Activated gamma-delta T cell treated with Interleukin-2 at 50 U/mL for 16 hours (primary cell): ENCODE measurements around the gene POMP.
A peak's percentile ranks its signal among the peaks of the same experiment; 100 is the strongest.

Experiments used
- DNase-seq: peaks from one replicate; pipeline ENCODE4 v3.0.0-alpha.2; 2020

Gene POMP

DNA sequence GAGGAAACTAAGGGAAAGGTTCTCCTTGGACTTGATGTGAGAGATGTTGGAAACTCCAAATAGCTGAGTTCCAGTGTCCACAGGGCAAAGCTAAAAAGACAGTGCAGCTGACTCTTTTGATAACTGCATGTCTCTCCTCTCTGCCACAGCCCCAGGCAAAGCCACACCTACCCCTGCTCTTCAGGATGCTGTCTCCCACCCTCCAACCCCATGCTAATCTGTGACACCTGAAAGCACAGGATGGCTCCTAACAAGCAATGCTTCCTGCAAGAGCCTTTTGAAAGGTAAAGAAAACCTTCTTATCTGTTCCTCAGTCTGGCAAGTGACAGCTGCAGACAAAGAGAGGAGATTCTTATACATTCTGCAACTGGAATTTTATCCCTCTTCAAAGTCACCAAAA lies 45.4 kb downstream of the POMP start:
- no peak for DNase-seq

DNA sequence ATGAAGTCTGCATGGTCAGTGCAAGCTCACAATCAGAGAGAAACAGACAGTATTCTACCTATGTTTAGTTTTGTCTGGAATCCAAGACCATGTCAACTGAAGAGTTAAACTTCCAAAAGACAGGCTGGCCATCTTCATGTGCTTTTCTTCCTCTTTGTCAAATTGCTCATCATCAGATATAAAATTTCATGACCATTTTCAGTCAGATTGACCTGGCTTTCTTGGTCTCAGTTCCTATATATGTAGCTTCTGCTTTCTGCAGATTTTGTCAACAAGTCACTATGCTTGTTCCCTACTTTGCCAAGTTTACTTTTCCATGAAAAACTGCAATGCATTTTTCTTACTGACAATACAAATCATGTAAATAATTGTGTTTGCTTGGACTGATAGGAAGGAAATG lies 46.0 kb downstream of the POMP start:
- DNase-seq: no peak

DNA sequence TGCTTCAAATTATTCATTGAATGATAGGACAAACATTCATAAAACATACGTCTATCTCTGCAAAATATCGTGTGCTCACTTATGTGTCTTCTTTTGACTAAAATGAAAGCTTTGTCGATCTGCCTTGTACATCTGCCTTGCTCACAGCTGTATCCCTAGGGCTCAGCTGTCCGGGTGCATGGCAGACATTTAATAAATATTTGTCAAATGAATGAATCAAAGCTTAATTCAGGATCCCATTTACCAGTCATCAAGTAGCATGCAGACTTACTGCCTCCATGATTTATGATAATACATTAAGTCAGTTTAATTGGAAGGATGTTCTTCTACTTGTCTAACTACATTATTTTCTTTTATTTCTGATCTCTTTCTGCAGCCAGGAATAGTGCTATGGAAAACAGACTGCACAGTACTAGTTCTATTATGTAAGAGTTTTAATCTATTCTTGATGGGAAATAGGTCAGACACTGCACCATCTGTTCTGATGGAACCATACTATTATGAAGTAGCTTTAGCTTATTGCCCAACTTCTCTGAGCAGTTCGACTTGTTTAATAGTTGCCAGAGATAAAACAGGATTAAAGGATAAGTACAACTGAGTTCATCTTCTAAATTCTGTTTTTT lies 46.6 kb downstream of the POMP start:
- no peak for DNase-seq

DNA sequence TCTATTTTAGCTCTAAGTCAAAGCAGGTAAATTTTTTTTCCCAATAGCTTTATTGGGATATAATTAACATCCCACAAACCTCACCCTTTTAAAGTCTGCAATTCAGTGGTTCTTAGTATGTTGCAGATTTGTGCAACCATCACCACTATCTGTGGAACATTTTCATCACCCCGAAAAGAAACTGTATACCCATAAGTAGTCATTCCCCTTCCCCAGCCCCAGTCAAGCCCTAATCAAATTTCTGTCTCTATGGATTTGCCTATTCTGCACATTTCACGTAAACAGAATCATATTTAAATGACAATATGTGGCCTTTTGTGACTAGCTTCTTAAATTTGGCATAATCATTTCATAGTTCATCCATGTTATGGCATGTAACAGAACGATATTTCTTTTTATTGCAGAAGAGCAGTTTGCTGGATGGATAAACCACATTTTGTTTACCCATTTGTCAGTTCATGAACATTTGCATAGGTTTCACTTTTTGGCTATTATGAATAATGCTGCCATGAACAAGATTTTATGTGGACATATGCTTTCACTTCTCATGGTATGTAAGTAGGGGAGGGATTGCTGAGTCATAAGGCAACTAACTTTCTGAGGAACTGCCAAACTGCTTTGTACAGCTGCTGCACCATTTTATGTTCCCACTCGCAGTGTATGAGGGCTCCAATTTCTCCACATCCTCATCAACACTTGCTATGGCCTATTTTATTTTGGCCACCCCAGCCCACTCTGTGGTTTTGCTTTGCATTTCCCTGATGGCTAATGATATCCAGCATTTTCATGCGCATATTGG lies 48.9 kb downstream of the POMP start:
- DNase-seq: no peak

DNA sequence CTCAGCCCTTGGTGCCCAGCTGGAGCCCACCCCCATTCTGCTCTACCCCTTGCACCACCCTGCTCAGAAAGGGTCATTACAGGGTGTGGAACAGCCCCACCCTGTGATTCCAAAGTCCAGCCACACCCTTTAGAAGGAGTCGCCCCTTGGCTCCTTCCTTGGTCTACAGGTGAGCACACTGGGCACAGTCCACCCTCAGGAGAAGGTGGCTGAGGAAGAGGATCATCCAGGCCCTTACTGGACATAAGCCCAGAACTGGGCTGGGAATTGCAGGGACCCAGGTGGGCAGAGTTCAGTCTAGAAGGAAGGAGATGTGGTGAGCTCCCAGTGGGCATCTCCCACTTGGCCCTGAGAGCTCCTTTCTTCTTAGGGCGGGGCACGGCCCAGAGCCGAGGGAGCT lies 51.2 kb downstream of the POMP start:
- DNase-seq: no peak

DNA sequence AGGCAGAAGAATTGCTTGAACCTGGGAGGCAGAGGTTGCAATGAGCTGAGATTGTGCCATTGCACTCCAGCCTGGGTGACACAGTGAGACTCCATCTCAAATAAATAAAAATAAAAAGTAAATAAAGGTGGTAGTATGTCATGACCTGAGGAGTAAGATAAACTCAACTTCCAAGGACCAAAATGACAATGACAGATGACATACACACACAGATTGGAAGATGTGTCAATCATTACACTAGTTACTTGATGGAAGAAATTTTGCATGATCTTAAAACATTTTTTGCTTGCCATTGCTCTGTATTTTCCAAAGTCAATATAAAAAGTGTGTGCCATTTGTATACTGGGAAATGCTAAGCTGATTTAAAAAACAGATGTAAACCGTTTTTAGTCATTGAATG lies 55.7 kb downstream of the POMP start:
- no peak for DNase-seq

DNA sequence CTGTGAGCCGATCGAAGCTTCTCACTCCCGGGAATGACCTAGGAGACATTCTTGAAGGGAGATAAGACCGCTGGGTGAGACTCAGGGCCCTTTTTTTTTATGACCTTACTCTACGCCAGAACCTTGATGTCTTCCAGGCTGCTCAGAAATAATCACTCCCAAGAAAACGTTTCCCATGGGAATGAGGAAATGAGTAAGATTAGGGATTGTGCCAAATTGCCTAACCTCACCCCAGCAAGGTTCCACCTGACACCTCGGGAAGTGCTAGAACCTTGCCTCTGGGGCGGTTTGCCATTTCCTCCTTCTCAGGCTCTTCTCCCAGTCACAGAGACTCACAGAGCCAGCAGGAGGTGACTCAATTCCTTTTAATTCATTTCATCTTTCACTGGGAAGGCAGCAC lies 57.6 kb downstream of the POMP start:
- DNase-seq: no peak

DNA sequence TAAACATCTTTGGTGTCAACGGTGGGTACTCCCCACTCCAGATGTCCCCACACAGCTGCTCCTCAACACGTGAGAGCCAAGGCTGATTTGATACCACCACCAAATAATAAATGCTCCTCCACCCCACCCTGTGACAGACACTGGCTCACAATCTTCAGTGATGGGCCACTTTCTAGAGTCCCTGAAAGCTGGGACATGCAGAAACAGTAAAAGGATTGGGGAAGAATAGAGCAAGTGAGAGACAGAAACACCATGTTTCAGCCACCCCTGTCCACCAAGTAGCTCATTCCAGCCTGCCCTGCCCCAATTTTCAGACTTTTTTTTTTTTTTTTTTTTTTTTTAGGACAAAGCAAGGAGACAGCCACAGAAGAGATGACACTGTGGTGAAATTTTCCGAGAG lies 58.2 kb downstream of the POMP start:
- no peak for DNase-seq

DNA sequence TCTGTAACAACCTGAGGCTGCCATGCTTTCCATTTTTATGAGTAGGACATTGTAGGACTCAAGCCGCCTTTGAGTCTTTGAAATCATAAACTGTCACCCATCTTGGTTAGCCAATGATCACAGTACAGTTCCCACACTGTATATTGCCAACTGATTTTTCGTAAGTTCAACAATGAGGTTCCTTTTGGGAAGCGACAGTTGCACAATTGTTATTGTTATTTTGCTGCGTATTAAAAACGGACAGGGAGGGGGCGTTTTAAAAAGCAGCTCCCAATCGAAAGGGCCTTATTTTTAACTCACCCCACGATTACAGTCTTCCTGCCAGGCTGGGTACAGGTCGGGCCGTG lies 59.2 kb downstream of the POMP start:
- DNase-seq: no peak

DNA sequence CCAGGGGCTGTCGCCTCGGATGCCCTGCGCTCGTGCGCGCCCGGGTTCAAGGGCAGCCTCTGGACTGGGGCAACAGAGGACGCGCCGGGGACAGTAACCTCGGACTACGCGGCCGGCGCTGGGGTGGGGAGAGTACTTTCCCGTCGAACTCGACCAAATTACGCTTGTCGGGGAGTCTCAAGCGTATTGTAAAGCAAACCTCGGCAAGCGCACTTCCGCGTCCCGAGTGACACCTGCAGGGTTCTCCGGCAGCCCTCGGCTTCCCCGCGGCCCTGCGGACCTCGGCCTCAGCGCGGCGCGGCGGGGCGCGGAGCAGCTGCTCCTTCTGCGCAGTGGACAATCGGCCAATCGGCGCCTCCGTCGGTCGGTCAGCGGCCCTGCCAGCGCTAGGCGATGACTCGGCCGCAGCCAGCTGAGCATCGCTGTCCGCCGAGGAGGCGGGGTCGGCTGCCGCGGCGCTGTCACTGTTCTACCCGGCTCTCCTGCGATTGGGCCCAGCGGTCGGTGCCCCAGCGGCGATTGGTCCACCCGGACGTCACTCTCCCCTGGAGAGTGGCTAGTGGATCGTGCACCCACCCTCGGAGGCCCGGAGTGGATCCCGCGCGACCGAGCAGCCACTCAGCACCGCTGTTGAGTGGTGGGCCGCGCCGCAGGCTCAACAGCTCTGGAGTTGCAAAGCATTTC lies 59.8 kb downstream of the POMP start, which contains the start of gene SLC46A3:
TSS of gene SLC46A3 (minus strand) at position 428 of the 684 bp plus-strand sequence. CDS start 972 bp downstream, outside the sequence.
- peak; percentile 98 for DNase-seq

DNA sequence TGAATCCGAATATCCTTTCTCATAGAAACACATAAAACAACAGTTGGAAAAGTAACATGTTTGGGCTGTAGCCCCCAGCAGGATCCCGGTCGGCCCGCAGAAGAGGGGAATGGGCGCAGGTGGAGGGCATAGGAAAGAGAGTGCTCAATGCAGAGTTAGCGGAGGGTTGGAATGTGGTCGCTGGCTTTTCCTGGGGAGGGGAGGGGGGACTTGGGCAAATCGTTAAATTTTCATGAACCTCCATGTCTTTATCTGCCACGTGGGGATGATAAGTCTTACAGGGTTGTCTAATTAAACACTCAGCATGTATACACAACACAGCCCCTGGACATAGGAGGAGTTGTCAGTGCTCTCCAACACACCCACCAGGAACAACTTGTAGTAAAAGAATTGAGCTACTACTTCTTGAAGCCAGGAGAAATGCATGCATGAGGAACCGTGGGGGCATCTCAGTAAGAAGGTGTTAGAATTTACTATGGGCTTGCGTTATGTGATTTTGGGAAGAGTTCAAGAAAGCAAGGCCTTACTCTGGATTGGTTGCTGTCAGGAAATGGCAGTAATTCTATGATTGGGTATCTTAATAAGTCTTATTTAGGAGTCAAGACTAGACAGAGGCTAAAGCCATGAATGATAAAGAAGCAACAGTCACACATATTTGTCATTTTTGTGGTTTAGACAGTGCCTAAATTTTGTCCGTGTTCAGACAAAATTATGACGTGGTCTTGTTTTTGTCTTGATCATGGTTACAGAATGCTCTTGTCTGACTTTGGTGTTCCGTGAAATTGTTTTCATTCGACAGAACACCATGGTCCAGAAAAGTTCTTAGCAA lies 60.5 kb downstream of the POMP start:
- DNase-seq: no peak

DNA sequence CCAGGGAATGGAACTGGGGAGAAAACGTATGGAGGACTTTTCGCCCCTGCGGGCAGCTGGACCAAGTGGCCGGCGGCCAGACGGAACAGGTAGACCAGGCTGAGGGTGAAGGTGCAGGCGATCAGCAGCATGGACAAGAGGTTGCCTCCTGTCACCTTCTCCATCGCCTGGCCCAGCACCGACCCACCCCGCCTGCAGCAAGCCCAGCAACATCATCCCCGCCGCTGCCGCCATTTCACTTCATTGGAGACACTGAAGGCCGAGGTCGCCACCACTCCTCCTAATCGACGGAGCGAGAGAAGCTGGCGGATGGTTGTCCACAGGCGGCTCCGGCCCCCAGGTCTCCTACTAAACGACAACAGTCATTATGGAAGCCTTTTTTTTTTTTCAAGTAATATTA lies 64.9 kb downstream of the POMP start:
- DNase-seq: no peak

DNA sequence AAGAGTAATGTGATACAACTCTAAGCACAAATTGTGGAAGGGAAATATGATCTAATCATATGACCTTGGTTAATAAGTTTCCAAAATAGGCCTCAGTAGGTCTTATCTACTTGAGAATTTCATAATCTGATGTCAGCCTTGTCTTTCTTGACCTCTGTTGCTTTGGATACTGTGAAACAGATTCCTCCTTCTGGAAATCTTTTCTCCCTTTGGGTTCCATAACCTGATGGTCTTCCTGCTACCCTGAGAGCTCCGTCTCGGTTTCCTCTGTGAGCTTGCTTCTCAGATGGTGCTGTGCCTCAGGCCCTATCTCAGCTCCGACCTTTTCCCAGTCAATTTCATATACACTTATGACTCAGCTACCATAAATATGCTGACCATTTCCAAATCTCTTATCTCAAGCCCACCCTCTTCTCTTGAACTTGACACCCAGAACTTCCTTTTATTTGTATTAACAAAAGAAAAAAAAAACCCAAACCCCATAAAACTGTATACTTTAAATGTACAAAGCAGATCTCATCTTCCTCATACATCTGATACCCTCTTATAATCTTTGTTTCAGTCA lies 66.2 kb downstream of the POMP start:
- DNase-seq: no peak
